Vagina (tissue), 2 donors: ENCODE measurements around the gene FSTL3. TPM values are rescaled to one million over a fixed set of nuclear protein-coding genes. Genes with fewer than 3 reads are reported as not detected.
A peak's percentile ranks its signal among the peaks of the same experiment; 100 is the strongest.
"Not testable (repeated sequence)": the region's sequence is repeated elsewhere in the genome, so short reads cannot be mapped to it uniquely, and the experiment has no call there.

Source experiments
- DNase-seq, 2 donors: peaks; one replicate each; pipeline ENCODE4 v3.0.0-alpha.2; 2017; ENCODE audit errors: extremely low spot score in 2 of 2
- H3K27ac ChIP-seq: fragments of 200-600 bp; sonication (generic); one replicate; pipeline ENCODE4 v1.5.1; 2019
- H3K27me3 ChIP-seq: fragments of 200-600 bp; sonication (generic); one replicate; pipeline ENCODE4 v1.5.1; 2019
- H3K36me3 ChIP-seq, 2 donors: fragments of 200-600 bp; sonication (generic); one replicate each; pipeline ENCODE4 v1.5.1; 2017 to 2019
- H3K4me1 ChIP-seq: fragments of 200-600 bp; sonication (generic); one replicate; pipeline ENCODE4 v1.5.1; 2019
- H3K4me3 ChIP-seq, 2 donors: fragments of 200-600 bp; sonication (generic); 1 replicate in 1 of 2; 2 replicates in 1 of 2; pipeline ENCODE4 v1.5.1; 2016 to 2019
- H3K9me3 ChIP-seq: fragments of 200-600 bp; sonication (generic); one replicate; pipeline ENCODE4 v1.5.1; 2019
- POLR2A ChIP-seq, 2 donors: fragments of 450-650 bp; IDR thresholded peaks; one replicate each; pipeline ENCODE4 v1.6.1; 2017; ENCODE audit warnings: antibody characterized with exemption in 2 of 2, mild to moderate bottlenecking in 2 of 2, moderate library complexity in 2 of 2
- POLR2AphosphoS5 ChIP-seq, 2 donors: sonication (generic); formaldehyde crosslinking; IDR thresholded peaks; one replicate each; pipeline ENCODE4 v1.9.0; 2017; ENCODE audit warnings: antibody characterized with exemption in 2 of 2, mild to moderate bottlenecking in 2 of 2, low read depth in 1 of 2; ENCODE audit not compliant: insufficient read depth in 1 of 2
- intact Hi-C: fragments of 100-400 bp; cut with DNase I; formaldehyde crosslinking; loops from one replicate; pipeline ENCODE4 v1.15.1; 2023
- total RNA-seq: library from RNA; depleted of rRNA; stranded (reverse); fragments of >200 nt; gene quantifications from one replicate; pipeline ENCODE4 v1.2.3, GENCODE V29; 2016
- TF ChIP-seq, protein P1 (sequence below), 3 experiments: fragments of 450-650 bp in 2 of 3; fragments of 200-600 bp in 1 of 3; sonication (generic) in 1 of 3; IDR thresholded peaks; one replicate each; pipeline ENCODE4 v1.5.1; 2017 to 2019; ENCODE audit warnings: antibody characterized with exemption in 3 of 3, mild to moderate bottlenecking in 2 of 3, moderate library complexity in 2 of 3

The FSTL3 gene
- total RNA-seq, 1 donor from 2014 or later: 129 TPM

- H3K27ac ChIP-seq: no peak overlapping the region
- no peaks in the 10 kb centered on the region for H3K27me3 ChIP-seq
- no peak overlapping the region for H3K4me3 ChIP-seq
- no peak for DNase-seq
- H3K9me3 ChIP-seq: no peaks in the 10 kb centered on the region
- intact Hi-C loops: no loop called here
- TF ChIP-seq POLR2A (IDR thresholded peaks at IDR 0.05) (no peak), POLR2AphosphoS5 (IDR thresholded peaks at IDR 0.05; ENCODE audit: insufficient read depth in 1 of 2, low read depth in 1 of 2) (no peak)
- TF ChIP-seq, protein P1, sequence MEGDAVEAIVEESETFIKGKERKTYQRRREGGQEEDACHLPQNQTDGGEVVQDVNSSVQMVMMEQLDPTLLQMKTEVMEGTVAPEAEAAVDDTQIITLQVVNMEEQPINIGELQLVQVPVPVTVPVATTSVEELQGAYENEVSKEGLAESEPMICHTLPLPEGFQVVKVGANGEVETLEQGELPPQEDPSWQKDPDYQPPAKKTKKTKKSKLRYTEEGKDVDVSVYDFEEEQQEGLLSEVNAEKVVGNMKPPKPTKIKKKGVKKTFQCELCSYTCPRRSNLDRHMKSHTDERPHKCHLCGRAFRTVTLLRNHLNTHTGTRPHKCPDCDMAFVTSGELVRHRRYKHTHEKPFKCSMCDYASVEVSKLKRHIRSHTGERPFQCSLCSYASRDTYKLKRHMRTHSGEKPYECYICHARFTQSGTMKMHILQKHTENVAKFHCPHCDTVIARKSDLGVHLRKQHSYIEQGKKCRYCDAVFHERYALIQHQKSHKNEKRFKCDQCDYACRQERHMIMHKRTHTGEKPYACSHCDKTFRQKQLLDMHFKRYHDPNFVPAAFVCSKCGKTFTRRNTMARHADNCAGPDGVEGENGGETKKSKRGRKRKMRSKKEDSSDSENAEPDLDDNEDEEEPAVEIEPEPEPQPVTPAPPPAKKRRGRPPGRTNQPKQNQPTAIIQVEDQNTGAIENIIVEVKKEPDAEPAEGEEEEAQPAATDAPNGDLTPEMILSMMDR (IDR thresholded peaks at IDR 0.05): no peak
- no peaks in the 10 kb centered on the region for H3K36me3 ChIP-seq
- H3K4me1 ChIP-seq: peaks cover 31% of the 10 kb centered on the region
Observed at GRCh38 chr19:723714-724113, 47.5 kb downstream of the FSTL3 start.

DNA sequence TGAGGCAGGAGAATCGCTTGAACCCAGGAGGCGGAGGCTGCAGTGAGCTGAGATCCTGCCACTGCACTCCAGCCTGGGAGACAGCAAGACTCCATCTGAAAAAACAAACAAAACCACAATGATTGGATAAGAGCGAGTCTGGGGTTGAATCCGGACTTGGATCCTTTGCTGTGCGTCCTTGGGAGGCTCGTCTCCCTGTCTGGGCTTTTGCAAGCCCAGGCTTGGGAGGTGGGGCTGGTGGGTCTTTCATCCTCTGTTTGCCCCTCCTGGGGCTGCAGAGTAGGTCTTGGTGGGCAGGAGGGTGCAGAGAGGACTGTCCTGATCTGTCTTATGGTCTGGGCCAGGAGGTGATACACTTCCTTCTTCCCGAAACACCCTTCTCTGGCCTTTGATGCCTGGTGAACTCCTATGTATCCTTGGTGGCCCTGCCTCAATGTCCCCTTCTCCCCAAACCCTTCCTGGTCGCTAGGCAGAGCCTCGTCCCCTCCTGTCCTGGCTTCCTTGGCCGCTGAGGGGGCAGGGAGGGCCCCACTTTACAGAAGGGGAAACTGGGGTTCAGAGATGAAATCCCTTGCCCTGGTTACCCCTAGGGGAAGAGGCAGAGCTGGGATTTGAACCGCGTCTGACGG lies 49.4 kb downstream of the FSTL3 start:
- Histone ChIP-seq H3K4me3 (no peak overlapping the region), H3K9me3 (no peaks in the 10 kb centered on the region), H3K36me3 (no peaks in the 10 kb centered on the region), H3K4me1 (peaks cover 16% of the 10 kb centered on the region), H3K27ac (no peak overlapping the region), H3K27me3 (no peaks in the 10 kb centered on the region)
- TF ChIP-seq POLR2A (IDR thresholded peaks at IDR 0.05) (no peak), POLR2AphosphoS5 (IDR thresholded peaks at IDR 0.05; ENCODE audit: insufficient read depth in 1 of 2, low read depth in 1 of 2) (no peak)
- TF ChIP-seq, protein P1 (IDR thresholded peaks at IDR 0.05): no peak
- intact Hi-C loops: no loop called here
- no peak for DNase-seq

GRCh38 chr19:726993-727956 lies 51.1 kb downstream of the FSTL3 start:
- H3K4me1 ChIP-seq: peaks cover 11% of the 10 kb centered on the region
- no peak overlapping the region for H3K4me3 ChIP-seq
- intact Hi-C loops: no loop called here
- H3K36me3 ChIP-seq: no peaks in the 10 kb centered on the region
- no peaks in the 10 kb centered on the region for H3K9me3 ChIP-seq
- H3K27ac ChIP-seq: peak overlapping the region; percentile 45
- H3K27me3 ChIP-seq: no peaks in the 10 kb centered on the region
- DNase-seq: no peak
- no peak for TF ChIP-seq POLR2A (IDR thresholded peaks at IDR 0.05)
- TF ChIP-seq, protein P1 (IDR thresholded peaks at IDR 0.05): no peak
- TF ChIP-seq POLR2AphosphoS5 (IDR thresholded peaks at IDR 0.05; ENCODE audit: insufficient read depth in 1 of 2, low read depth in 1 of 2): no peak

DNA sequence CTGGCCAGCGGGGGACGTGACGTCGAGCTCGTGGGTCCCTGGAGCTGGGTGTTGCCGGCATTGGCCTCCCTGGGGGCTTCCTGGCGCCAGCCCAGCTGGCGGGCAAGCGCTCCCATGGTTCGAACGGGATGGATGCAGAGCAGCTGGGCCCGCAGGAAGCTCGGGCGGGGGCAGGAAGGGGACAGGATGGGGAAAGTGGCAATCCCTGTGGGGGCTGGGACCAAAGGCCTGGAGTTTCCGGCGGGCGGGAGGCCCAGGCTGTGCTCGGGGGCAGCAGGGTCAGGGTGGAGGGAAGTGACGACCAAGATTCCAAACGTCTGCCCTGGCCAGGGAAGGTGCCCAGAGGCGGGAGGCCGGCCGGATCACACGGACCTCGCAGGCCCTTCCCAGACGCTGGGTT lies 51.8 kb downstream of the FSTL3 start:
- Histone ChIP-seq H3K4me1 (peaks cover 4% of the 10 kb centered on the region), H3K4me3 (no peak overlapping the region), H3K27me3 (no peaks in the 10 kb centered on the region), H3K9me3 (no peaks in the 10 kb centered on the region), H3K27ac (peak overlapping the region; percentile 45), H3K36me3 (no peaks in the 10 kb centered on the region)
- TF ChIP-seq POLR2A (IDR thresholded peaks at IDR 0.05) (no peak), POLR2AphosphoS5 (IDR thresholded peaks at IDR 0.05; ENCODE audit: insufficient read depth in 1 of 2, low read depth in 1 of 2) (peak; percentile 9 to 60)
- TF ChIP-seq, protein P1 (IDR thresholded peaks at IDR 0.05): no peak
- intact Hi-C loops: no loop called here
- DNase-seq: no peak

GRCh38 chr19:729564-729963 lies 53.4 kb downstream of the FSTL3 start:
- DNase-seq, H3K9me3 ChIP-seq, intact Hi-C loops, H3K36me3 ChIP-seq, H3K27me3 ChIP-seq, H3K27ac ChIP-seq, H3K4me1 ChIP-seq, H3K4me3 ChIP-seq: not testable (repeated sequence)
